Subcutaneous abdominal adipose tissue (tissue), 5 donors: ENCODE data around the gene PHPT1.

Experiments used
- H3K27ac ChIP-seq: one replicate; pipeline ENCODE4 v1.7.0; 2013; ENCODE audit warnings: low read depth, mild to moderate bottlenecking, inconsistent platforms, low read length, moderate library complexity
- H3K27me3 ChIP-seq, 5 donors: one replicate each; pipeline ENCODE4 v1.7.0; 2013; ENCODE audit warnings: low read length in 5 of 5, inconsistent platforms in 1 of 5; ENCODE audit not compliant: control insufficient read depth in 5 of 5, insufficient read depth in 4 of 5
- H3K36me3 ChIP-seq, 5 donors: one replicate each; pipeline ENCODE4 v1.7.0; 2013; ENCODE audit warnings: low read length in 5 of 5; ENCODE audit not compliant: control insufficient read depth in 5 of 5, insufficient read depth in 5 of 5
- H3K4me1 ChIP-seq, 5 donors: one replicate each; pipeline ENCODE4 v1.7.0; 2013; ENCODE audit warnings: low read length in 5 of 5, mild to moderate bottlenecking in 3 of 5, moderate library complexity in 1 of 5; ENCODE audit not compliant: control insufficient read depth in 5 of 5, insufficient read depth in 5 of 5
- H3K4me3 ChIP-seq, 5 donors: one replicate each; pipeline ENCODE4 v1.7.0; 2013; ENCODE audit warnings: low read length in 5 of 5, low read depth in 1 of 5
- H3K9ac ChIP-seq, 5 donors: one replicate each; pipeline ENCODE4 v1.7.0; 2013; ENCODE audit warnings: low read length in 5 of 5, mild to moderate bottlenecking in 4 of 5, moderate library complexity in 3 of 5
- H3K9me3 ChIP-seq, 5 donors: one replicate each; pipeline ENCODE4 v1.7.0; 2013; ENCODE audit warnings: low read length in 5 of 5; ENCODE audit not compliant: control insufficient read depth in 5 of 5
- donor health status: healthy.
- donor health status: healthy.
- donor health status: healthy.
- donor health status: healthy.
- donor health status: healthy.

PHPT1 gene

GRCh38 chr9:136849960-136850865 lies 1.0 kb downstream of the PHPT1 start:
- Histone ChIP-seq H3K36me3 (peaks cover 0 to 13% (median 3%) of the 10 kb centered on the region in 5 donors), H3K4me1 (peaks cover 2 to 53% (median 31%) of the 10 kb centered on the region in 5 donors), H3K9ac (peak overlapping the region in 4 of 5 donors; percentile 64 to 81 (median 71)), H3K27me3 (peaks cover 3 to 17% (median 14%) of the 10 kb centered on the region in 5 donors), H3K9me3 (no peaks in the 10 kb centered on the region), H3K27ac (peak overlapping the region; percentile 74), H3K4me3 (peak overlapping the region; percentile 22 to 91 (median 65))

- H3K9me3 ChIP-seq, result no peaks in the 10 kb centered on the region
- peaks cover 3 to 9% (median 7%) of the 10 kb centered on the region in 5 donors for H3K27me3 ChIP-seq
- H3K9ac ChIP-seq, result peak overlapping the region in 1 of 5 donors; percentile 5
- H3K27ac ChIP-seq, result no peak overlapping the region
- H3K4me1 ChIP-seq, result peaks cover 2 to 60% (median 35%) of the 10 kb centered on the region in 5 donors
- H3K4me3 ChIP-seq, result no peak overlapping the region
- H3K36me3 ChIP-seq, result peaks cover 0 to 13% (median 3%) of the 10 kb centered on the region in 5 donors
Observed at GRCh38 chr9:136850866-136851775, 1.9 kb downstream of the PHPT1 start.

GRCh38 chr9:136851941-136852663 lies 2.9 kb downstream of the PHPT1 start, which contains the start of gene MAMDC4:
MAMDC4 (plus strand) TSS chr9:136852346; CDS start chr9:136852417, 71 bp downstream.
- H3K4me3 ChIP-seq, result no peak within 1 kb of the TSS
- no peaks in the 10 kb centered on the region for H3K27me3 ChIP-seq
- H3K27ac ChIP-seq, result no peak within 1 kb of the TSS
- peaks cover 2 to 59% (median 30%) of the 10 kb centered on the region in 5 donors for H3K4me1 ChIP-seq
- H3K36me3 ChIP-seq, result peaks cover 0 to 13% (median 3%) of the 10 kb centered on the region in 5 donors
- H3K9me3 ChIP-seq, result no peaks in the 10 kb centered on the region
- H3K9ac ChIP-seq, result peak within 1 kb of the TSS in 1 of 5 donors; percentile 5

- Histone ChIP-seq H3K36me3 (peaks cover 0 to 13% (median 3%) of the 10 kb centered on the region in 5 donors), H3K27me3 (no peaks in the 10 kb centered on the region), H3K4me3 (no peak overlapping the region), H3K9me3 (no peaks in the 10 kb centered on the region), H3K9ac (peak overlapping the region in 1 of 5 donors; percentile 4), H3K4me1 (peaks cover 2 to 54% (median 25%) of the 10 kb centered on the region in 5 donors), H3K27ac (no peak overlapping the region)
Observed at GRCh38 chr9:136852664-136853595, 3.7 kb downstream of the PHPT1 start.

- H3K27me3 ChIP-seq, result no peaks in the 10 kb centered on the region
- H3K4me3 ChIP-seq, result no peak overlapping the region
- no peaks in the 10 kb centered on the region for H3K9me3 ChIP-seq
- H3K9ac ChIP-seq, result no peak overlapping the region
- no peak overlapping the region for H3K27ac ChIP-seq
- peaks cover 2 to 53% (median 20%) of the 10 kb centered on the region in 5 donors for H3K4me1 ChIP-seq
- peaks cover 0 to 15% (median 3%) of the 10 kb centered on the region in 5 donors for H3K36me3 ChIP-seq
Observed at GRCh38 chr9:136853596-136854112, 4.4 kb downstream of the PHPT1 start.

- Histone ChIP-seq H3K27ac (no peak overlapping the region), H3K9ac (no peak overlapping the region), H3K27me3 (no peaks in the 10 kb centered on the region), H3K4me1 (peaks cover 2 to 59% (median 25%) of the 10 kb centered on the region in 5 donors), H3K36me3 (peaks cover 0 to 21% (median 3%) of the 10 kb centered on the region in 5 donors), H3K4me3 (no peak overlapping the region), H3K9me3 (no peaks in the 10 kb centered on the region)
Observed at GRCh38 chr9:136854113-136854841, 5.1 kb downstream of the PHPT1 start.

- Histone ChIP-seq H3K4me1 (peaks cover 2 to 62% (median 27%) of the 10 kb centered on the region in 5 donors), H3K4me3 (no peak overlapping the region)
Observed at GRCh38 chr9:136854842-136855460, 5.7 kb downstream of the PHPT1 start.

More at GRCh38 chr9:136854842-136855460, 5.7 kb downstream of the PHPT1 start:
- no peak overlapping the region for H3K27ac ChIP-seq
- H3K9ac ChIP-seq, result no peak overlapping the region
- H3K9me3 ChIP-seq, result no peaks in the 10 kb centered on the region
- no peaks in the 10 kb centered on the region for H3K27me3 ChIP-seq
- peaks cover 0 to 22% (median 3%) of the 10 kb centered on the region in 5 donors for H3K36me3 ChIP-seq
